Mesenchymal stem cell (in vitro differentiated cells and primary cell): ENCODE measurements around the gene LGALS7B.

Source experiments
- DNase-seq: peaks from one replicate; pipeline ENCODE4 v3.0.0-alpha.2; 2013
- H2AFZ ChIP-seq: one replicate; pipeline ENCODE4 v1.6.1; 2013; ENCODE audit warnings: low read depth, mild to moderate bottlenecking, control low read depth, inconsistent platforms, low read length, moderate library complexity
- H2AK5ac ChIP-seq: 2 replicates; pipeline ENCODE4 v1.6.1; 2013; ENCODE audit warnings: low read length, moderate library complexity, mild to moderate bottlenecking, inconsistent platforms; ENCODE audit not compliant: severe bottlenecking
- H2BK120ac ChIP-seq: one replicate; pipeline ENCODE4 v1.6.1; 2013; ENCODE audit warnings: low read depth, mild to moderate bottlenecking, inconsistent platforms, low read length, moderate library complexity
- H2BK12ac ChIP-seq, 2 experiments: one replicate each; pipeline ENCODE4 v1.6.1; 2013; ENCODE audit warnings: inconsistent platforms in 2 of 2, low read length in 2 of 2, mild to moderate bottlenecking in 2 of 2, moderate library complexity in 2 of 2, control low read depth in 1 of 2
- H2BK15ac ChIP-seq: one replicate; pipeline ENCODE4 v1.6.1; 2013; ENCODE audit warnings: mild to moderate bottlenecking, low read depth, inconsistent platforms; ENCODE audit not compliant: poor library complexity, severe bottlenecking
- H2BK5ac ChIP-seq: 2 replicates; pipeline ENCODE4 v1.6.1; 2013; ENCODE audit warnings: low read depth, mild to moderate bottlenecking, low read length, control low read depth, inconsistent platforms; ENCODE audit not compliant: poor library complexity, severe bottlenecking
- H3K14ac ChIP-seq, 2 experiments: one replicate each; pipeline ENCODE4 v1.6.1; 2013; ENCODE audit warnings: inconsistent platforms in 2 of 2, low read length in 2 of 2, control low read depth in 1 of 2, mild to moderate bottlenecking in 1 of 2, moderate library complexity in 1 of 2
- H3K18ac ChIP-seq, 2 experiments: one replicate each; pipeline ENCODE4 v1.6.1; 2013; ENCODE audit warnings: inconsistent platforms in 2 of 2, low read length in 2 of 2, control low read depth in 1 of 2, low read depth in 1 of 2, mild to moderate bottlenecking in 1 of 2
- H3K23ac ChIP-seq, 2 experiments: one replicate each; pipeline ENCODE4 v1.6.1; 2013; ENCODE audit warnings: inconsistent platforms in 2 of 2, low read length in 2 of 2, mild to moderate bottlenecking in 2 of 2, moderate library complexity in 2 of 2, control low read depth in 1 of 2
- H3K27ac ChIP-seq: 2 replicates; pipeline ENCODE4 v1.5.1; 2013; ENCODE audit warnings: mild to moderate bottlenecking, moderate library complexity, low read length, control low read depth, inconsistent platforms; ENCODE audit not compliant: poor library complexity, severe bottlenecking
- H3K27me3 ChIP-seq, 2 experiments: 2 replicates each; pipeline versions ENCODE4 v1.6.1 to v1.7.0; 2013; ENCODE audit warnings: low read length in 2 of 2, mild to moderate bottlenecking in 2 of 2, moderate library complexity in 2 of 2, control low read depth in 1 of 2, inconsistent platforms in 1 of 2; ENCODE audit not compliant: control insufficient read depth in 1 of 2, insufficient read depth in 1 of 2
- H3K36me3 ChIP-seq, 2 experiments: 2 replicates each; pipeline versions ENCODE4 v1.6.1 to v1.7.0; 2013; ENCODE audit warnings: low read length in 2 of 2, control low read depth in 1 of 2, inconsistent platforms in 1 of 2, low read depth in 1 of 2, mild to moderate bottlenecking in 1 of 2; ENCODE audit not compliant: insufficient read depth in 2 of 2, control insufficient read depth in 1 of 2
- H3K4ac ChIP-seq, 2 experiments: one replicate each; pipeline ENCODE4 v1.6.1; 2013; ENCODE audit warnings: inconsistent platforms in 2 of 2, low read length in 2 of 2, mild to moderate bottlenecking in 2 of 2, moderate library complexity in 2 of 2, control low read depth in 1 of 2, low read depth in 1 of 2
- H3K4me1 ChIP-seq: 2 replicates; pipeline ENCODE4 v1.6.1; 2013; ENCODE audit warnings: low read depth, low read length, control low read depth; ENCODE audit not compliant: control insufficient read depth, insufficient read depth
- H3K4me2 ChIP-seq: 2 replicates; pipeline ENCODE4 v1.6.1; 2013; ENCODE audit warnings: low read length, mild to moderate bottlenecking, inconsistent platforms; ENCODE audit not compliant: poor library complexity, severe bottlenecking
- H3K4me3 ChIP-seq, 2 experiments: 2 replicates each; pipeline versions ENCODE4 v1.5.1 to v1.7.0; 2013; ENCODE audit warnings: low read length in 2 of 2, mild to moderate bottlenecking in 2 of 2, control low read depth in 1 of 2, low read depth in 1 of 2; ENCODE audit not compliant: insufficient read depth in 1 of 2
- H3K79me1 ChIP-seq: replicated peaks from 2 replicates; pipeline ENCODE4 v1.6.1; 2013; ENCODE audit warnings: mild to moderate bottlenecking, control low read depth, low read length, inconsistent platforms; ENCODE audit not compliant: poor library complexity, severe bottlenecking
- H3K9ac ChIP-seq: 2 replicates; pipeline ENCODE4 v1.7.0; 2013; ENCODE audit warnings: mild to moderate bottlenecking, low read length, moderate library complexity
- H3K9me3 ChIP-seq: 2 replicates; pipeline ENCODE4 v1.7.0; 2013; ENCODE audit warnings: mild to moderate bottlenecking, low read length; ENCODE audit not compliant: control insufficient read depth
- H4K8ac ChIP-seq: one replicate; pipeline ENCODE4 v1.6.1; 2013; ENCODE audit warnings: inconsistent platforms, mild to moderate bottlenecking, low read length, moderate library complexity
- H4K91ac ChIP-seq: one replicate; pipeline ENCODE4 v1.6.1; 2013; ENCODE audit warnings: mild to moderate bottlenecking, low read length, inconsistent platforms
- WGBS: methylation state at CpG from one replicate; pipeline ENCODE4 v1.1.7; 2013; ENCODE audit warnings: mixed read lengths; 5-methylcytosine and 5-hydroxymethylcytosine counted together

Gene LGALS7B

DNA sequence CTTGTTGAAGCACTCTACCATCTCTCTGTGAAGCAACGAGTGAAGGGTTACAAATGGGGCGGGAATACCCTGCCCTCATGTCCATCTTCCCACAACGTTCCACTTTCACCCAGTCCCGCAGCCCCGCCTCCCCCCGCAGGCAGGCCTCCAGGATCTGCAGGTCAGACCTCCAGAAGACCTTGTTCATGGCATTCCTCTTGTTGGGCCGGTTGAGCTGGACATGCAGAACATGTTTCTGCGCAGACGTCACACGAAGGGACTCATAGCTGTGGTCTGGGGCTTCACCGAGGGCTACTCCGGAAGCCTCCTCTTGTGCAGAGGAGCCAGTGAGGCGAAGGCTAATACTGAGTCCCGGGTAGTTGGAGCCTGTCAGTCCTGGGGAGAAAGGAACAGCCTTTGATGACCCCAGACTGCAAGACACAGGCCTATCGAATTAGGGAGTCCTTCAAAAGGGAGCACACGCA is 42.2 kb downstream of the LGALS7B start:
- peak overlapping the region; percentile 88 to 100 for H3K4ac ChIP-seq
- peak overlapping the region; percentile 99 for H2BK15ac ChIP-seq
- H4K91ac ChIP-seq: peak overlapping the region; percentile 98
- peaks cover 18% of the 10 kb centered on the region for H3K4me1 ChIP-seq
- WGBS: 1% methylated on average over 16 of the region's 16 CpGs
- no peaks in the 10 kb centered on the region for H3K9me3 ChIP-seq
- peak; percentile 99 for DNase-seq
- H2BK12ac ChIP-seq: peak overlapping the region; percentile 90 to 100
- peak overlapping the region; percentile 75 to 79 for H3K4me3 ChIP-seq
- H2AK5ac ChIP-seq: peak overlapping the region; percentile 89
- peak overlapping the region in 1 of 2 experiments; percentile 59 for H3K23ac ChIP-seq
- peak overlapping the region in 1 of 2 experiments; percentile 99 for H3K14ac ChIP-seq
- H4K8ac ChIP-seq: peak overlapping the region; percentile 98
- H3K36me3 ChIP-seq: peaks cover 30 to 45% of the 10 kb centered on the region in 2 experiments
- peak overlapping the region; percentile 72 for H2AFZ ChIP-seq
- H3K4me2 ChIP-seq: peak overlapping the region; percentile 89
- peak overlapping the region; percentile 100 for H3K27ac ChIP-seq
- H3K9ac ChIP-seq: peak overlapping the region; percentile 91
- H3K79me1 ChIP-seq: peaks cover 17% of the 10 kb centered on the region
- peak overlapping the region; percentile 95 to 100 for H3K18ac ChIP-seq
- H2BK120ac ChIP-seq: peak overlapping the region; percentile 84
- peak overlapping the region; percentile 98 for H2BK5ac ChIP-seq
- no peaks in the 10 kb centered on the region for H3K27me3 ChIP-seq

DNA sequence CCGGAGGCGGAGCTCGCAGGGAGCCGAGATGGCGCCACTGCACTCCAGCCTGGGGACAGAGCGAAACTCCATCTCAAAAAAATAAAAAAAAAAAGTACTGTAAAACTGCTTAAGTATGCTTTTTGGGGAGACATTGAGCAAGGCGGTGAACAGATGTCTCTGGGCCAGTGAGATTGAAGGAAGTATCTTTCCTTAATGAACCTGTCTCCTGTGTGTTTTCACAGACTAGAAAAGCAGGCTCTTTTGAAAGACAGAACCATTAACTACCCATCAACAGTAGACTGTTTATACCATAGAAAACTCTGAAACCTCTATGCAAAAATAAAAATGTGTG is 44.1 kb downstream of the LGALS7B start:
- no peak overlapping the region for H2BK12ac ChIP-seq
- no peak overlapping the region for H2BK15ac ChIP-seq
- no peak overlapping the region for H2AFZ ChIP-seq
- peaks cover 16% of the 10 kb centered on the region for H3K4me1 ChIP-seq
- no peaks in the 10 kb centered on the region for H3K27me3 ChIP-seq
- peak overlapping the region; percentile 8 for H3K27ac ChIP-seq
- H3K4me3 ChIP-seq: no peak overlapping the region
- H3K9me3 ChIP-seq: no peaks in the 10 kb centered on the region
- H3K4me2 ChIP-seq: no peak overlapping the region
- H3K14ac ChIP-seq: no peak overlapping the region
- no peak overlapping the region for H3K23ac ChIP-seq
- H4K8ac ChIP-seq: no peak overlapping the region
- DNase-seq: no peak
- H2BK5ac ChIP-seq: no peak overlapping the region
- no peak overlapping the region for H3K18ac ChIP-seq
- H3K4ac ChIP-seq: no peak overlapping the region
- H3K9ac ChIP-seq: no peak overlapping the region
- peaks cover 14% of the 10 kb centered on the region for H3K79me1 ChIP-seq
- 100% methylated on average over 3 of the region's 7 CpGs for WGBS
- peak overlapping the region; percentile 4 for H2BK120ac ChIP-seq
- peaks cover 33 to 47% of the 10 kb centered on the region in 2 experiments for H3K36me3 ChIP-seq
- no peak overlapping the region for H2AK5ac ChIP-seq
- H4K91ac ChIP-seq: no peak overlapping the region

DNA sequence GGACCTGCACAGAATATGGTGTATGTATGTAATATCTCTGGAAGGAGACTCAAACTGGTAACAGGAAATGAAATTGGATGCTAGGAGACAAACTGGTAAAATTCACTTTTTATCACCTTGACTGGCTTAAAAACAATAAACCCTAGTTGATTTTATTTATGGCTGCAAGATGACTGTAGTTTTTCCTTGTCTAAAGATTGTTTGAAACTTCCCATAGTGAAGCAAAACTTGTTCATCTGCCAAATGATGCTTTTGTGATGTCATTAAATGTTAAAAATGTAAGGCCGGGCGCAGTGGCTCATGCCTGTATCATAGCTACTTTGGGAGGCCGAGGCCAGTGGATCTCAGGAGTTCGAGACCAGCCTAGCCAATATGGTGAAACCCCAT is 45.1 kb downstream of the LGALS7B start:
- Histone ChIP-seq H2AK5ac (no peak overlapping the region), H3K4me3 (no peak overlapping the region), H3K27ac (no peak overlapping the region), H2BK12ac (no peak overlapping the region), H3K27me3 (no peaks in the 10 kb centered on the region), H3K14ac (no peak overlapping the region), H4K91ac (no peak overlapping the region), H3K4me2 (no peak overlapping the region), H3K9me3 (no peaks in the 10 kb centered on the region), H3K23ac (no peak overlapping the region), H2BK120ac (no peak overlapping the region), H2BK5ac (no peak overlapping the region), H3K18ac (no peak overlapping the region), H2BK15ac (no peak overlapping the region), H3K36me3 (peaks cover 38 to 48% of the 10 kb centered on the region in 2 experiments), H2AFZ (no peak overlapping the region), H3K79me1 (peaks cover 12% of the 10 kb centered on the region), H3K4me1 (peaks cover 20% of the 10 kb centered on the region), H4K8ac (no peak overlapping the region), H3K4ac (no peak overlapping the region), H3K9ac (no peak overlapping the region)
- no peak for DNase-seq
- 100% methylated on average over 3 of the region's 4 CpGs for WGBS

DNA sequence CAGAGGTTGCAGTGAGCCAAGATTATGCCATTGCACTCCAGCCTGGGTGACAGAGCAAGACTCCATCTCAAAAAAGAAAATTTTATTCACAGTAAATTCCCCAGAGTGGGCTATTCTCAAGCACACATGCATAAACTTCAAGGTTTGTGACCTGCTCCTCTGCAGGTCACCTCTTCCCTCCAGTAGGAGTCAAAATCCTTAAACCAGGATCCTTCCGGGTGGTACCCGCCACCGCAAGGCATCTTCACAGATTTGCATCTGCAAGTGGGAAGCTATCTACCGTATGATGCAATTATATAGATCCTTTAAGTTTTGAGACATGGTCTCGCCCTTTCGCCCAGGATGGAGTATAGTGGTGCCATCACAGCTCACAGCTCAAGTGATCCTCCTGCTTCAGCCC is 45.6 kb downstream of the LGALS7B start:
- H3K9me3 ChIP-seq: no peaks in the 10 kb centered on the region
- H3K4me3 ChIP-seq: no peak overlapping the region
- peaks cover 11% of the 10 kb centered on the region for H3K79me1 ChIP-seq
- no peak overlapping the region for H3K27ac ChIP-seq
- no peak overlapping the region for H2BK120ac ChIP-seq
- H3K23ac ChIP-seq: no peak overlapping the region
- H3K4me2 ChIP-seq: no peak overlapping the region
- H3K27me3 ChIP-seq: no peaks in the 10 kb centered on the region
- no peak overlapping the region for H3K14ac ChIP-seq
- H2BK5ac ChIP-seq: no peak overlapping the region
- H2AK5ac ChIP-seq: no peak overlapping the region
- H4K91ac ChIP-seq: no peak overlapping the region
- DNase-seq: no peak
- peaks cover 20% of the 10 kb centered on the region for H3K4me1 ChIP-seq
- H2BK12ac ChIP-seq: no peak overlapping the region
- no peak overlapping the region for H3K4ac ChIP-seq
- no peak overlapping the region for H2AFZ ChIP-seq
- H3K18ac ChIP-seq: no peak overlapping the region
- peaks cover 43 to 50% of the 10 kb centered on the region in 2 experiments for H3K36me3 ChIP-seq
- WGBS: 97% methylated on average over 6 of the region's 6 CpGs
- no peak overlapping the region for H4K8ac ChIP-seq
- no peak overlapping the region for H3K9ac ChIP-seq
- H2BK15ac ChIP-seq: no peak overlapping the region
